H1 (cell line): ENCODE measurements around the gene SERINC5.

Experiments
- CTCF ChIP-seq, 3 experiments: IDR thresholded peaks; 1 replicate in 2 of 3; 2 replicates in 1 of 3; pipeline versions ENCODE4 v1.5.1 to v1.6.1; 2011; ENCODE audit warnings: low read length in 3 of 3, mild to moderate bottlenecking in 3 of 3, inconsistent platforms in 2 of 3, low read depth in 1 of 3, moderate library complexity in 1 of 3; ENCODE audit not compliant: insufficient read depth in 1 of 3; ENCODE audit errors: control extremely low read depth in 1 of 3
- HDAC2 ChIP-seq, 2 experiments: fragments of 300-600 bp in 1 of 2; sonication (generic) in 1 of 2; IDR thresholded peaks; 2 replicates each; pipeline ENCODE4 v1.6.1; 2011 to 2012; ENCODE audit warnings: low read depth in 2 of 2, low read length in 2 of 2, mild to moderate bottlenecking in 2 of 2, moderate library complexity in 2 of 2, borderline replicate concordance in 1 of 2, inconsistent platforms in 1 of 2
- RFX5 ChIP-seq: IDR thresholded peaks from 2 replicates; pipeline ENCODE4 v1.6.1; 2011; ENCODE audit warnings: low read depth, low read length, improper control_type of control experiment, borderline replicate concordance
- SIX5 ChIP-seq: IDR thresholded peaks from 2 replicates; pipeline ENCODE4 v1.6.1; 2011; ENCODE audit warnings: mild to moderate bottlenecking, low read depth, low read length

- TF ChIP-seq CTCF (IDR thresholded peaks at IDR 0.05; ENCODE audit: control extremely low read depth in 1 of 3, insufficient read depth in 1 of 3, low read depth in 1 of 3, low read length in 3 of 3) (no peak), HDAC2 (IDR thresholded peaks at IDR 0.05; ENCODE audit: borderline replicate concordance in 1 of 2, low read depth in 2 of 2, low read length in 2 of 2) (no peak), SIX5 (no peak), RFX5 (no peak)
Measured at GRCh38 chr5:80119372-80119771, 136.5 kb downstream of the SERINC5 start.
